ENCODE results near the gene ATP13A3. TPM values are rescaled to one million over a fixed set of nuclear protein-coding genes. Genes with fewer than 3 reads are reported as not detected.
"Not testable (repeated sequence)": the region's sequence is repeated elsewhere in the genome, so short reads cannot be mapped to it uniquely, and the experiment has no call there.

ATP13A3 gene
- total RNA-seq, 1 donor from 2014 or later, result 60.2 TPM

DNA sequence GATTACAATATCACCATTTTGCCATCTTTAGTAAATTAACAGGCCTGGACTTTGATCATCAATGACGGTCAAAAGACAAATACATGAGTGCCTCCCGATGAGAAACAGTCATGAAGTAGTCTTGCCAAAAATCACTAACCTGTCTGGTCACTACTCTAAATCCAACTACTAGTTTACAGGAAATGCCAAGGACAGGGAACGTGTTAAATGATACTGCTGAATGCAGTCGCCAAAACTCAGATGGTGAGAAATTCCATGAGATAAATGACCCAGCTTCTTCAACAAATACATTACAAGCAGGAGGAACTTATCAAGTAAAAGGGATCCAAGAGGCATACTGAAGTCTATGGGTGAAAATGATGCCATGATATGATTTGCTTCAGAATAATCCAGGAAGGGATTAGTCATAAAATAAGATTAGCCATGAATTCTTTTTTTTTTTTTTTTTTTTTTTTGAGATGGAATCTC lies 35.8 kb upstream of the ATP13A3 start:
- H3K4me1 Mint-ChIP-seq, result peaks cover 9% of the 10 kb centered on the region
- DNase-seq (ENCODE audit: low spot score in 2 of 2, unreplicated experiment in 2 of 2), result no peak
- TF ChIP-seq, protein P1, sequence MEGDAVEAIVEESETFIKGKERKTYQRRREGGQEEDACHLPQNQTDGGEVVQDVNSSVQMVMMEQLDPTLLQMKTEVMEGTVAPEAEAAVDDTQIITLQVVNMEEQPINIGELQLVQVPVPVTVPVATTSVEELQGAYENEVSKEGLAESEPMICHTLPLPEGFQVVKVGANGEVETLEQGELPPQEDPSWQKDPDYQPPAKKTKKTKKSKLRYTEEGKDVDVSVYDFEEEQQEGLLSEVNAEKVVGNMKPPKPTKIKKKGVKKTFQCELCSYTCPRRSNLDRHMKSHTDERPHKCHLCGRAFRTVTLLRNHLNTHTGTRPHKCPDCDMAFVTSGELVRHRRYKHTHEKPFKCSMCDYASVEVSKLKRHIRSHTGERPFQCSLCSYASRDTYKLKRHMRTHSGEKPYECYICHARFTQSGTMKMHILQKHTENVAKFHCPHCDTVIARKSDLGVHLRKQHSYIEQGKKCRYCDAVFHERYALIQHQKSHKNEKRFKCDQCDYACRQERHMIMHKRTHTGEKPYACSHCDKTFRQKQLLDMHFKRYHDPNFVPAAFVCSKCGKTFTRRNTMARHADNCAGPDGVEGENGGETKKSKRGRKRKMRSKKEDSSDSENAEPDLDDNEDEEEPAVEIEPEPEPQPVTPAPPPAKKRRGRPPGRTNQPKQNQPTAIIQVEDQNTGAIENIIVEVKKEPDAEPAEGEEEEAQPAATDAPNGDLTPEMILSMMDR (IDR thresholded peaks at IDR 0.05; ENCODE audit: unreplicated experiment), result no peak
- H3K27me3 Mint-ChIP-seq (ENCODE audit: low read depth), result no peaks in the 10 kb centered on the region
- no peak overlapping the region for H3K4me3 Mint-ChIP-seq
- H3K27ac Mint-ChIP-seq, result no peak overlapping the region
- H3K9me3 Mint-ChIP-seq, result peaks cover 11% of the 10 kb centered on the region
- no peaks in the 10 kb centered on the region for H3K36me3 Mint-ChIP-seq

DNA sequence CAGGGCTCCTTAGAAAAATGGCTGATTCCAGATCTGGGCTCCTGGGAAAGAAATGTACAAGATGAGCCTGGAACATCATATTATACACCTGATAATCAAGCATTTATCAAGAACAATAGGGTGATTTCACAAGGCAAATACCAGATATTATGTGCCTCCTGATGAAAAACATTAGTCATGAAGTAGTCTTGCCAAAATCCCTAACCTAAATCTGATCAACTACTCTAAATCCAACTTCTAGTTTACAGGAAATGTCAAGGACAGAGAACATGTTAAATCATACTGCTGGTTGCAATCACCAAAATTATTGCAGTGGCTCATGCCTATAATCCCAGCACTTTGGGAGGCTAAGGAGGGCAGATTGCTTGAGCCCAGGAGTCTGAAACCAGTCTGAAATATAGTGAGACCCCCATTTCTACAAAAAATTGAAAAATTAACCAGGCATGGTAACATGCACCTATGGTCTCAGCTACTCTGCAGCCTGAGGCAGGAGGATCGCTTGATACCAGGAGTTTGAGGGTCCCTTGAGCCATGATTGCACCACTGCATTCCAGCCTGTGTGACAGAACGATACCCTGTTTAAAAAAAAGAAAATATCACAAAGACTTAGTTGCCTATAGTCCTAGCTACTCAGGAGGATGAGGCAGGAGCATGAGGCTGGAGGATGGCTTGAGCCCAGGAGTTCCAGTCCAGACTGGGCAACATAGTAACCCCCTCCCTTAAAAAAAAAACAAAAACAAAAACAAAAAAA lies 34.9 kb upstream of the ATP13A3 start:
- peaks cover 12% of the 10 kb centered on the region for H3K9me3 Mint-ChIP-seq
- no peak overlapping the region for H3K4me3 Mint-ChIP-seq
- no peaks in the 10 kb centered on the region for H3K36me3 Mint-ChIP-seq
- DNase-seq (ENCODE audit: low spot score in 2 of 2, unreplicated experiment in 2 of 2), result no peak
- TF ChIP-seq, protein P1 (IDR thresholded peaks at IDR 0.05; ENCODE audit: unreplicated experiment), result no peak
- no peaks in the 10 kb centered on the region for H3K27me3 Mint-ChIP-seq (ENCODE audit: low read depth)
- no peak overlapping the region for H3K27ac Mint-ChIP-seq
- H3K4me1 Mint-ChIP-seq, result peaks cover 9% of the 10 kb centered on the region

DNA sequence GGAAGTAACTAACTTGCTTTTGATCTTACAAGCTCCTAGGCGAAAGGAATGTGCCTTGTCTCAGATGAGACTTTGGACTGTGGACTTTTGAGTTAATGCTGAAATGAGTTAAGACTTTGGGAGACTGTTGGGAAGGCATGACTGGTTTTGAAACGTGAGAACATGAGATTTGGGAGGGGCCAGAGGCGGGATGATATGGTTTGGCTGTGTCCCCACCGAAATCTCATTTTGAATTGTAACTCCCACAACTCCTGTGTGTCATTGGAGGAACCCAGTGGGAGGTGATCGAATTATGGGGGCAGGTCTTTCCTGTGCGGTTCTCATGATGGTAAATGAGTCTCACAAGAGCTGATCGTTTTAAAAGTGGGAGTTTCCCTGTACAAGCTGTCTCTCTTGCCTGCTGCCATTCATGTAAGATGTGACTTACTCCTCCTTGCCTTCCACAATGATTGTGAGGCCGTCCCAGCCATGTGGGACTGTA lies 33.9 kb upstream of the ATP13A3 start:
- not testable (repeated sequence) for H3K4me3 Mint-ChIP-seq; H3K9me3 Mint-ChIP-seq; H3K27me3 Mint-ChIP-seq (ENCODE audit: low read depth); H3K4me1 Mint-ChIP-seq; DNase-seq (ENCODE audit: low spot score in 2 of 2, unreplicated experiment in 2 of 2); H3K27ac Mint-ChIP-seq; H3K36me3 Mint-ChIP-seq

DNA sequence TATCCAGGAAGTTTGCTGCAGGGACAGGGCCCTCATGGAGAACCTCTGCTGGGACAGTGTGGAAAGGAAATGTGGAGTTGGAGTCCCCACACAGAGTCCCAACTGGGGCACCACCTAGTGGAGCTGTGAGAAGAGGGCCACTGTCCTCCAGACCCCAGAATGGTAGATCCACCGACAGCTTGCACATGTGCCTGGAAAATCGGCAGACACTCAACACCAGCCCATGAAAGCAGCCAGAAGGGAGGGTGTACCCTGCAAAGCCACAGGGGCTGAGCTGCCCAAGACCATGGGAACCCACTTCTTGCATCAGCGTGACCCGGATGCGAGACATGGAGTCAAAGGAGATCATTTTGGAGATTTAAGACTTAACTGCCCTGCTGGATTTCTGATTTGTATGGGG lies 33.4 kb upstream of the ATP13A3 start:
- not testable (repeated sequence) for H3K4me3 Mint-ChIP-seq; DNase-seq (ENCODE audit: low spot score in 2 of 2, unreplicated experiment in 2 of 2); H3K9me3 Mint-ChIP-seq; H3K27ac Mint-ChIP-seq; H3K4me1 Mint-ChIP-seq; H3K36me3 Mint-ChIP-seq; H3K27me3 Mint-ChIP-seq (ENCODE audit: low read depth)

DNA sequence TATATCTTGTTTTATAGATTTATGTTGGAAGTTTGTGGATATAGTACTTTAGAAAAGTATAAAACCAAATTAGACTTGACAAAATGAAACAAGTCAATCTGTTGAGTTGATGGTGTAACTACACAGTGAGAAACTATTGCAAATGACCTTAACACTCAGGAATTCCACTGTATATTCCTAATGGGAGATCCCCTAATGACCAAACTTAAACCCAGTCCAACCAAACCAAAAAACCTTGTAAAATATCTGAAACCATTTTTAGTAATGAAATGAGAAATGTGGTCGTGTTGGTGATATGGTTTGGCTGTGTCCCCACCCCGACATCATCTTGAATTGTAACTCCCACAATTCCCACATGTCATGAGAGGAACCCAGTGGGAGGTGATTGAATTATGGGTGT lies 31.9 kb upstream of the ATP13A3 start:
- H3K4me3 Mint-ChIP-seq, result no peak overlapping the region
- TF ChIP-seq, protein P1 (IDR thresholded peaks at IDR 0.05; ENCODE audit: unreplicated experiment), result no peak
- DNase-seq (ENCODE audit: low spot score in 2 of 2, unreplicated experiment in 2 of 2), result no peak
- H3K27ac Mint-ChIP-seq, result no peak overlapping the region
- H3K9me3 Mint-ChIP-seq, result peaks cover 5% of the 10 kb centered on the region
- H3K27me3 Mint-ChIP-seq (ENCODE audit: low read depth), result no peaks in the 10 kb centered on the region
- H3K36me3 Mint-ChIP-seq, result no peaks in the 10 kb centered on the region
- H3K4me1 Mint-ChIP-seq, result peaks cover 9% of the 10 kb centered on the region

DNA sequence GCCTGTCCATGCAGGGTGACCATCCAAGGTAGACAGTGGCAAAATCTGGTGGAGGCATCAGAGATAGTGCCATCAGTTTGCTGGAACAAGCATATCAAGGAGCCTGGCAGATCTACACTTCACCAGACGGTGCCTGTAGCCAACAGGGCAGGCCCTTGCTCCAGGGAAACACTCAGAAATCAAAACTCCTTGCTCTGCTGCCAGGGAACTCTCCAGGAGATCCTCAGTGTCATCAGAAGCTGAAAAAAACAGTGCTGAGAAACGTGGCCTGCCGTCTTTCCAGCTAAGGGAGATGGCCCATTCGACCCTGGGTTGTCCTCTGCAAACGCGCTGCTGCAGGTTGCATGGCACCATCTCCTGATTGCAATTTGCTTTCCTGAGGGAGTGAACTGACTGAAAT lies 30.5 kb upstream of the ATP13A3 start:
- Mint-ChIP-seq H3K36me3 (no peaks in the 10 kb centered on the region), H3K9me3 (peaks cover 5% of the 10 kb centered on the region), H3K27me3 (ENCODE audit: low read depth) (no peaks in the 10 kb centered on the region), H3K4me1 (peaks cover 9% of the 10 kb centered on the region), H3K27ac (no peak overlapping the region), H3K4me3 (no peak overlapping the region)
- no peak for DNase-seq (ENCODE audit: low spot score in 2 of 2, unreplicated experiment in 2 of 2)
- TF ChIP-seq, protein P1 (IDR thresholded peaks at IDR 0.05; ENCODE audit: unreplicated experiment), result no peak
